Skeletal muscle tissue (tissue), 4 donors: ENCODE data around the gene DLGAP1. TPM values are rescaled to one million over a fixed set of nuclear protein-coding genes. Genes with fewer than 3 reads are reported as not detected.

Experiments used
- H3K27ac ChIP-seq: one replicate; pipeline ENCODE4 v1.7.0; 2013; ENCODE audit warnings: mild to moderate bottlenecking, low read depth, low read length, inconsistent platforms
- H3K27me3 ChIP-seq, 3 donors: one replicate each; pipeline ENCODE4 v1.7.0; 2013; ENCODE audit warnings: low read length in 3 of 3; ENCODE audit not compliant: control insufficient read depth in 3 of 3, insufficient read depth in 3 of 3
- H3K36me3 ChIP-seq, 3 donors: one replicate each; pipeline ENCODE4 v1.7.0; 2013; ENCODE audit warnings: low read length in 3 of 3; ENCODE audit not compliant: control insufficient read depth in 3 of 3, insufficient read depth in 3 of 3
- H3K4me1 ChIP-seq, 3 donors: one replicate each; pipeline ENCODE4 v1.7.0; 2013; ENCODE audit warnings: low read length in 3 of 3, mild to moderate bottlenecking in 3 of 3; ENCODE audit not compliant: control insufficient read depth in 3 of 3, insufficient read depth in 3 of 3
- H3K4me3 ChIP-seq, 3 donors: one replicate each; pipeline ENCODE4 v1.7.0; 2013; ENCODE audit warnings: low read length in 3 of 3
- H3K9ac ChIP-seq, 3 donors: one replicate each; pipeline ENCODE4 v1.7.0; 2013; ENCODE audit warnings: low read length in 3 of 3, mild to moderate bottlenecking in 3 of 3, moderate library complexity in 2 of 3, low read depth in 1 of 3
- H3K9me3 ChIP-seq, 3 donors: one replicate each; pipeline ENCODE4 v1.7.0; 2013; ENCODE audit warnings: low read length in 3 of 3; ENCODE audit not compliant: control insufficient read depth in 3 of 3
- total RNA-seq: library from RNA; depleted of rRNA; stranded (reverse); fragments of >200 nt; gene quantifications from one replicate; pipeline ENCODE4 v1.2.3, GENCODE V29; 2014
- donor health status: Osteomylitis.

The DLGAP1 gene
- total RNA-seq, 1 donor from 2014 or later = 0.52 TPM

- H3K36me3 ChIP-seq = peaks cover 5 to 20% (median 11%) of the 10 kb centered on the region in 3 donors
These were observed 999.0 kb downstream of the DLGAP1 start for GRCh38 chr18:3455907-3456685.

GRCh38 chr18:3455090-3455635 is 999.9 kb downstream of the DLGAP1 start:
- peak overlapping the region in 2 of 3 donors; percentile 50 to 84 for H3K9ac ChIP-seq
- no peaks in the 10 kb centered on the region for H3K27me3 ChIP-seq
- peak overlapping the region in 2 of 3 donors; percentile 51 to 54 for H3K4me3 ChIP-seq
- H3K36me3 ChIP-seq = peaks cover 5 to 20% (median 11%) of the 10 kb centered on the region in 3 donors
- H3K4me1 ChIP-seq = peaks cover 6 to 33% (median 23%) of the 10 kb centered on the region in 3 donors
- H3K9me3 ChIP-seq = no peaks in the 10 kb centered on the region
- peak overlapping the region; percentile 98 for H3K27ac ChIP-seq

More at GRCh38 chr18:3455907-3456685, 999.0 kb downstream of the DLGAP1 start:
- Histone ChIP-seq H3K27ac (no peak overlapping the region), H3K9ac (no peak overlapping the region), H3K4me1 (peaks cover 6 to 29% (median 23%) of the 10 kb centered on the region in 3 donors), H3K9me3 (no peaks in the 10 kb centered on the region), H3K4me3 (no peak overlapping the region), H3K27me3 (no peaks in the 10 kb centered on the region)

DNA sequence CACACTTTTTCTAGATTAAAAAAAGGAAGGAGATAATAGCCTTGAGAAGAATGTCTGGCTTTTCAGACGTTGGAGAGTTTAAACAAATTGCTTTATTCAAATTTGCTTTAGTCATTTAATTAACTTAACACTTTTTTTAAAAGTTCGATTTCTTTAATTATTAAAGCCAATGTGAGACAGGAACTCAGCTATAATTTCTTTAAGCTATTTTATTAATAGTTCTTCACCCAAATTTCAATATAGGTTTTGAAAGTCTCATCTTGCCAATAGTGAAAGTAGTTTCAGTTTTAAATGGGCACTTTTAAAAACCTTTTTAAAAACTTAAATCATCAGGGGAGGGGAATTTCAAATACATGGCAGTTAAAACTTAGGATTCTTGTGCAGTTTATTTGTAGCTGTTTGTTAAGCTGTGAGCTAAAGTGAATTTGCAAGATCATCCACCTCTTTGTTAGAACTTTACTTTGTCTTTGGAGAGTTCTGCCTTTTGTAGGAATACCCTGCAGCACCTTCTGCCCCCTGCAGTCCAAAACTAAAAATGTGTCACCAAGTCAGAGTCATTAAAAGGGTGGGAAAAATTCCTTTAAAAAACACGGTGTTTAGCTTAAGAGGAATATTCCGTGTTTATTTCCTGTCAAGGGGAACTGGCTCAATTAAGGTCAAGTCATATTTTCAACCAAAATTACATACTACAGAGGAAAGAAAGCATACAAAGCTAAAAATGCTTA is 1000.6 kb downstream of the DLGAP1 start:
- Histone ChIP-seq H3K27me3 (no peaks in the 10 kb centered on the region), H3K9me3 (no peaks in the 10 kb centered on the region), H3K9ac (peak overlapping the region; percentile 50 to 98 (median 84)), H3K36me3 (peaks cover 5 to 20% (median 11%) of the 10 kb centered on the region in 3 donors), H3K4me3 (peak overlapping the region; percentile 51 to 67 (median 54)), H3K4me1 (peaks cover 6 to 34% (median 23%) of the 10 kb centered on the region in 3 donors), H3K27ac (peak overlapping the region; percentile 98)

- Histone ChIP-seq H3K27ac (peak overlapping the region; percentile 98), H3K4me1 (peaks cover 6 to 34% (median 23%) of the 10 kb centered on the region in 3 donors), H3K27me3 (no peaks in the 10 kb centered on the region), H3K9ac (peak overlapping the region; percentile 50 to 98 (median 84)), H3K9me3 (no peaks in the 10 kb centered on the region), H3K36me3 (peaks cover 5 to 16% (median 9%) of the 10 kb centered on the region in 3 donors), H3K4me3 (peak overlapping the region; percentile 54 to 80 (median 67))
These were observed 1001.4 kb downstream of the DLGAP1 start for GRCh38 chr18:3453540-3454364.

DNA sequence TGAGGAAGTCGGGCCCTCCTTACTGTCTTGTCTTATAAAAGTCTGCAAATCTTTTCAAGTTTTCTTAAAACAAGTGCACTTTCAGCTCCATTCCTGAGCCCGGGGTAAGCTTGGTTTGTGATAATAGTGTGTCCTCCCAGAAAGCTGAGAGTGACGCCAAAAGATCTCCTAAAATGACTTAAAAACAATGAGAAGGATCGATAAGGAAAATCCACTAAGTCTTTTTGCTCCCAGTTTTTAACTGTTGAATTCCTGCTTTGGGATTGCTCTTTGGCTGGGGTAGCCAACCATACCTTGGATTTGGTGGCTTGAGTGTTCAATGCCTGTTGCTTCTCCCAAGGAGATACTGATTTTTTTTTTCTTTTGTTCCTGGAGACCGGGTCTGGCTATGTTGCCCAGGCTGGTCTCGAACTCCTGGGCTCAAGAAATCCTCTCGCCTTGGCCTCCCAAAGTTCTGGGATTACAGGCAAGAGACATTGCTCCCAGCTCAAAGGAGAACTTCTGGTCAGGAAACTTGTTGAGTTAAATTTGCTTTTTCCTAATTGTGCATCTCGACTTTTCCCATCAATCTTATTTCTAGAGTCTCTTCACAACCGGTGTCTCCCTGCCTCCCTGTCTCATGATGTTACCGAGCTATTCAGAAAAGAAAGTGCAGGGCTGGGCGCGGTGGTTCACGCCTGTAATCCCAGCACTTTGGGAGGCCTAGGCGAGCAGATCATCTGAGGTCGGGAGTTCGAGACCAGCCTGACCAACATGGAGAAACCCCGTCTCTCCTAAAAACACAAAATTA is 1002.2 kb downstream of the DLGAP1 start:
- peak overlapping the region; percentile 80 to 95 (median 91) for H3K4me3 ChIP-seq
- H3K36me3 ChIP-seq = peaks cover 5 to 16% (median 9%) of the 10 kb centered on the region in 3 donors
- H3K27ac ChIP-seq = peak overlapping the region; percentile 98
- peak overlapping the region; percentile 94 to 98 (median 98) for H3K9ac ChIP-seq
- H3K27me3 ChIP-seq = no peaks in the 10 kb centered on the region
- no peaks in the 10 kb centered on the region for H3K9me3 ChIP-seq
- H3K4me1 ChIP-seq = peaks cover 6 to 34% (median 23%) of the 10 kb centered on the region in 3 donors

DNA sequence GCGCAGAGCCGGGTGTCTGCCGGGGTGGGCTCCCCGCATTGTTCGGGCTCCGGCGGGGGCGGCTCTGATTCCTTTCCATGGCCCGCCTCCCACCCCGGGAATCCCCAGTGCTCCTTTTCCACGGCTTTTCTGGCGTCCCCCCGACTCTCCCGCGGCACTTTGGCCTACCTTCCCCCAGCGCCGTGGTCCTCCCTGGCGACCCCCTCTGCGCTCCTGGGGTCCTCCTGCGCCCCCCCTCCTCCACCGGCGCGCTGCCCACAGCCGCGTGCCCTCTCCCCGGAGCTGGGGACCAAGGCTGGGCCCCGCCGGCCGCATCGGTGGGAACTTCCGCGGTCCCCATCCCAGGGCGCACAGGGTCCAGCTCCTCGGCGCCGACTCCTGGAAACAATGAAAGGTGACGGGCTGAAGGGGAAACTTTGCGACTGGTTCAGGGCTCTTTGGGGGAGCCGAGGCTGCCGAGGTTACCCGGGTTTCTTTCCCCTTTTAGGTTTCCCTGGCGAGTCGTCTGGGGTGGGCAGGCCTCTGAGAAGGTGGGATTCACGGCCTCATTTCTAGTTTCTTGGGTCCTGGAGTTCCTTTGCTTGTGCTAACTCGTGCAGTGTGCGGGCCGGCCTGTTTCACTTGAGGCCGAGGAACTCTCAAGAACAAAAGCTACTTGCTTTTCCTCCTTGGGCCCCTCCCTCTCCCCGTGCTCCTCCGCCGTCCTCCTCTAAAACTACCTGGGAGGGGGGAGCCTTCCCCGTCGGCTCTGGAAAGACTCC is 1002.9 kb downstream of the DLGAP1 start:
- no peaks in the 10 kb centered on the region for H3K27me3 ChIP-seq
- peaks cover 2 to 10% (median 3%) of the 10 kb centered on the region in 3 donors for H3K36me3 ChIP-seq
- peak overlapping the region; percentile 98 for H3K27ac ChIP-seq
- peaks cover 9 to 42% (median 23%) of the 10 kb centered on the region in 3 donors for H3K4me1 ChIP-seq
- H3K9me3 ChIP-seq = no peaks in the 10 kb centered on the region
- H3K4me3 ChIP-seq = peak overlapping the region; percentile 80 to 95 (median 91)
- H3K9ac ChIP-seq = peak overlapping the region; percentile 94 to 98 (median 98)

GRCh38 chr18:3451183-3451988 is 1003.7 kb downstream of the DLGAP1 start:
- peaks cover 0 to 4% (median 1%) of the 10 kb centered on the region in 3 donors for H3K36me3 ChIP-seq
- peaks cover 12 to 47% (median 26%) of the 10 kb centered on the region in 3 donors for H3K4me1 ChIP-seq
- H3K27ac ChIP-seq = peak overlapping the region; percentile 98
- peak overlapping the region; percentile 94 to 98 (median 98) for H3K9ac ChIP-seq
- H3K9me3 ChIP-seq = no peaks in the 10 kb centered on the region
- no peaks in the 10 kb centered on the region for H3K27me3 ChIP-seq
- peak overlapping the region; percentile 80 to 95 (median 91) for H3K4me3 ChIP-seq

DNA sequence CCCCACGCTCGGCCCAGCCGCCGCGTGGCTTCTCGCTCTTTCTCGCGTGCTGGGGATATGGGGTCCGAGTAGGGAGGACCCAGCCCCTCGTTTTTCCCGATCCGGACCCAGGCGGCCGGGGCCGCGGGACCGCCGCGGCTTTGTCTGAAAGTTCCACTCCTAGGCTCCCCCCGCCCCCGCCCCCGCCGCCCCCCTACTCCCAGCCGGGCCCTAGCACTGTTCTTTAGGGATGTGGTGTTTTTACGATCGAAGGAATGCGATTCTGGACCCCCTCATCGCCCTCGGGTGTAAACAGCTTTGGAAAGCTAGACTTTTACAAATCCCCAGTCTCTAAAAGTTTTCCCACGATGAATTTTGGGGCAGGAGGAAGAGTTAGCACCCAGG is 1004.3 kb downstream of the DLGAP1 start:
- Histone ChIP-seq H3K27ac (peak overlapping the region; percentile 98), H3K27me3 (no peaks in the 10 kb centered on the region), H3K36me3 (no peaks in the 10 kb centered on the region), H3K4me3 (peak overlapping the region; percentile 80 to 95 (median 91)), H3K9ac (peak overlapping the region; percentile 94 to 98 (median 98)), H3K9me3 (no peaks in the 10 kb centered on the region), H3K4me1 (peaks cover 12 to 41% (median 23%) of the 10 kb centered on the region in 3 donors)
